NCI-H345 (cell line): Measurements from ENCODE around the gene ONECUT3.
"Not testable (repeated sequence)": the region's sequence is repeated elsewhere in the genome, so short reads cannot be mapped to it uniquely, and the experiment has no call there.

Experiments
- DNase-seq: peaks from one replicate; lab custom pipeline; 2025; lab: John Stamatoyannopoulos, UW

Gene ONECUT3

DNA sequence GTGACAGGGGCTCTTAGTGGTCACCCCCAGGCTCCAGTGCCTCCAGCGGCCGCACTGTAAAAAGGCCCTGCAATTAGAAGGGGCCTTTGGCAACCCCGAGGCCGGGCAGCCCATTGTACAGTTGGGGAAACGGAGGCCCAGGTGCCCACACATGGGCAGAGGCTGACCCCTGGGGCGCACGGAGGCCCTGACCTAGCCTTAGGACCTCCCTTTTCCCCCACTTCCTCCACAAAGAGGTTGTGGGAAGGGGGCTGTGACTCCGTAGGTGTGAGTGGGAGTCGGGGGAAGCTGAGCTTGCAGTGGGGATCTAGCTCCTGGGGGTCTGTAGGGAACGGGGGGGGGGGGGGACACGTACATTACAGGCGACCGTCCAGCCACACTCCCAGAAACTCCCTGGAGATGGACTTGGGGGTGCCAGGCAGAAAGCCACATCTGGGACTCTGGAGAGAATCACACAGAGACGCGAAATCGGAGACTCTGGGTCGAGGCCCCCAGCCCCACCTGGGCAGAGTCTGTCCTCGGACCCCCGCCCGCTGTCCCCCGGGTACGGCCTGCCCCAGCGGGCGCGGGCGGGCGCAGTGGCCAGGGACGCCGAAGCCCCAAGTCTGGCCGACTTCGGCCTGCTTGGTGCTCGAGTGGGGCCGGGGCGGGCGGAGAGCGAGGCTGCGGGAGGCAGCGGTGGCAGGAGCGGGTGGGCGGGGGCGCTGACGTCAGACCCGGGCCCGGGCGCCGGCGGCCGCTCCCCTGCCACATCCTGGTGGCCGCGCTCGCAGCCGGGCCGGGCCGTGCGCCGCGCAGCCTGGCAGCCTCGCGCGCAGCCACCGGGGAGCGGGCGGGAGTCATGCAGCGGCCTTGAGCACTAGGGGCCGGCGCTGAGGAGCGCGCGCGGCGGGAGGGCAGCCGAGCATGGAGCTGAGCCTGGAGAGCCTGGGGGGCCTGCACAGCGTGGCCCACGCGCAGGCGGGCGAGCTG, at the start of gene ONECUT3:
ONECUT3 (plus strand) TSS at position 750 of the 972 bp plus-strand sequence; CDS start at position 907, 157 bp downstream.
- no peak for DNase-seq

DNA sequence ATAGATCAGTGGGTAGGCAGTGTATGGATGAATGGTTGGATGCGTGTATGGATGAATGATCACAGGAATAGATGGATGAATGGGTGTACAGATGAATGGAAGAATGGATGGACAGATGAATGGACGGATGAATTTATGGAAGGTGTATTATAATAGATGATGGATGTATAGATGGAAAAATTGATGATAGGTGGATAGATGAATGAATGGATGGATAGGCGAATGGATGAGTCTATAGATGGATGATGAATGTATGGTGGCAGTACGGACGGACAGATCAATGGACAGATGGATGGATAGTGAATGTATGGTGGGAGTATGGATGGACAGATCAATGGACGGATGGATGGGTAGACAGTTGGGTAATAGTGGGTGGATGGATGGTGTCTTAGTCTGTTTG, 49.0 kb upstream of the ONECUT3 start:
- no peak for DNase-seq

DNA sequence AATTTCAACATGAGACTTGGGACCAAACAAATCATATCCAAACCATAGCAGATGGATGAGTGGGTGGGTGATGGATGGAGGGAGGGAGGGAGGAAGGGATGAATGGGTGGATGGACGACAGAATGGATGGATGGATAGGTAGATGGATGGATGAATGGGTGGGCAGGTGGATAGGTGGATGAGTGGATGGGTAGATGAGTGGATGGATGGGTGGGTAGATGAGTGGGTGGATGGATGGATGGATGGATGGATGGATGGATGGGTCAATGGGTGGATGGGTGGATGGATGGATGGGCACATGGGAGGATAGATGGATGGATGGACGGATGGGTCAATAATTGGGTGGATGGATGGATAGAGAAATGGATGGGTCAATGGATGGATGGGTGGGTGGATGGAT, 47.9 kb upstream of the ONECUT3 start:
- DNase-seq, result no peak

DNA sequence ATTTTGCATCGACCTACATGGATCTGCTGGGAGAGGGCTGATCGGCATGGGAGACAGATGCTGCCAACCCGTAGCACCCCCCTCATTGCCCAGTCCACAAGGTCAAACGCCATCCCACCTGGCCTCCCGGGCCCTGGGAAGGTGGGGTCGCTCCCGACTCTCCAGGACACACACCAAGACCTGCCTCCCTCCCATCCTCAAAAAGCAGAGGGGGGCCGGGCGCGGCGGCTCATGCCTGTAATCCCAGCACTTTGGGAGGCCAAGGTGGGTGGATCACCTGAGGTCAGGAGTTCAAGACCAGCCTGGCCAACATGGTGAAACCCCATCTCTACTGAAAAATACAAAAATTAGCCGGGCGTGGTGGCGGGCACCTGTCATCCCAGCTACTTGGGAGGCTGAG, 46.7 kb upstream of the ONECUT3 start:
- DNase-seq, result not testable (repeated sequence)

DNA sequence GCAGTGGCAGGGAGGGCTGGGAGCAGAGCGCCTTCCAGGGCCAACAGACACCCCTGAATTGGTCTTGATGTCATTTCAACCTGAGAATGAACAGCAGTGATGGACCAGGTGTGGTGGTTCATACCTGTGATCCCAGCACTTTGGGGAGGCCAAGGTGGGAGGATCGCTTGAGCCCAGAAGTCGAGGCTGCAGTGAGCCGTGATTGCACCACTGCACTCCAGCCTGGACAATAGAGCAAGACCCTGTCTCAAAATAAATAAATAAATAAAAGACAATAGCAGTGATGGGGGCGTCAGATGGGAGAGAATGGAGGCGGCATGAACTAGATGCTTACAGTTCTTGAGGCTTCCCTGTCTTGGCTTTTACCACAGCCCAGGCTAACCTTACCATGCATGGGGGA, 46.1 kb upstream of the ONECUT3 start:
- DNase-seq, result no peak

DNA sequence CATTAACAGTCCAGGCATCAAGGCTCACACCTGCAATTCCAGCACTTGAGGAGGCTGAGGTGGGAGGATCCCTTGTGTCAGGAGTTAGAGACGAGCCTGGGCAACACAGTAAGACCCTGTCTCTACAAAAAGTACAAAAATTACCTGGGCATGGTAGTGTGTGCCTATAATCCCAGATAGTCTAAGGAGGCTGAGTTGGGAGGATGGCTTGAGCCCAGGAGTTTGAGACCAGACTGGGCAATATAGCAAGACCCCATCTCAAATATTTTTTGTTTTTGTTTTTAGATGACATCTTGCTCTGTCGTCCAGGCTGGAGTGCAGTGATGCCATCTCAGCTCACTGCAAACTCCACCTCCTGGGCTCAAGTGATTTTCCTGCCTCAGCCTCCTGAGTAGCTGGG, 40.1 kb upstream of the ONECUT3 start:
- DNase-seq, result no peak

DNA sequence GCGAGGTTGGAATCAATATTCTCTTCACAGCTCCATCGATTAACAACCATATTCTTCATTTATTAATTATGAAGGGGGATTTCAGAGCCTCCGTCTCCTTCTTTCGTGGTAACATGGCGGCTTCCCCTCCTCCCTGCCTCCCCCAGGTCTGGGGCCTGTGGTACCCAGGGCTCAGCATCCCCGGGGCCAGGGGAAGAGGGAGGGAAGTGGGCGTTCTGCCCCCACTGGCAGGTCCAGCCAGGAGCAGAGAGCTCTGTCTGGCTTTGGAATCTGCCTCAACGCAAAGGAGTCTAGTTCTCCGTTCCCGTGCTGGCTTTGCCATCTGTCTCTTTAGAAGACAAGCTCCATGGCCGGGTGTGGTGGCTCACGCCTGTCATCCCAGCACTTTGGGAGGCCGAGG, 37.8 kb upstream of the ONECUT3 start:
- DNase-seq, result no peak

DNA sequence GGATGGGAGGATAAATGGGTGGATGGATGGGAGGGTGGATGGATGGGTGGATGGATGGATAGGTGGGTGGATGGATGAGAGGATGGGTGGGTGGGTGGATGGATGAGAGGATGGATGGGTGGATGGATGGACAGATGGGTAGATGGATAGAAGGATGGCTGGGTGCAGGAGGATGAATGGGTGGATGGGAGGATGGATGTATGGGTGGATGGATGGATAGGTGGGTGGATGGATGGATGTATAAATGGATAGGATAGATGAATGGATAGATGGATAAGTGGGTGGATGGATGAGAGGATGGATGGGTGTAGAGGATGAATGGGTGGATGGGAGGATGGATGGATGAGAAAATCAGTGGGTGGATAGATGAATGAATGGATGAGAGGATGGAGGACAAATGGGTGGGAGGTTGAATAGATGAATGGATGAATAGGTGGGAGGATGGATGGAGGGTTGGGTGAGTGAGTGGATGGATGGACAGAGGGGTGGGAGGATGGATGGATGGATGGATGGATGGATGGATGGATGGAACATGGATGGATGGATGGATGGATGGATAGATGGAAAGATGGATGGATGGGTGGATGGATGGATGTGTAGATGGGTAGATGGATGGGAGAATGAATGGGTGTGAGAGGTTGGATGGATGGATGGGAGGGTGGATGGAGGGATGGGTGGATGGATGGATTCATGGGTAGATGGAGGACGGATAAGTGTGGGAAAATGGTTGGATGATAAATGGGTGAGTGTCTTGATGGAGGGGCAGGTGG, 35.9 kb upstream of the ONECUT3 start:
- DNase-seq, result no peak

DNA sequence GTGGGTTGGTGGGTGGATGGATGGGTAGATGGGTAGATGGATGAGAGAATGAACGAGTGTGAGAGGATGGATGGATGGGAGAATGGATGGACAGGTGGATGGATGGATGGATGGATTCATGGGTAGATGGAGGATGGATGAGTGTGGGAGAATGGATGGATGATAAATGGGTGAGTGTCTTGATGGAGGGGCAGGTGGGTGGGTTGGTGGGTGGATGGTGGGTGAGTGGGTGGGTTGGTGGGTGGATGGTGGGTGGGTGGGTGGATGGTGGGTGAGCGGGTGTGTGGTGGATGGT, 35.4 kb upstream of the ONECUT3 start:
- DNase-seq, result no peak

DNA sequence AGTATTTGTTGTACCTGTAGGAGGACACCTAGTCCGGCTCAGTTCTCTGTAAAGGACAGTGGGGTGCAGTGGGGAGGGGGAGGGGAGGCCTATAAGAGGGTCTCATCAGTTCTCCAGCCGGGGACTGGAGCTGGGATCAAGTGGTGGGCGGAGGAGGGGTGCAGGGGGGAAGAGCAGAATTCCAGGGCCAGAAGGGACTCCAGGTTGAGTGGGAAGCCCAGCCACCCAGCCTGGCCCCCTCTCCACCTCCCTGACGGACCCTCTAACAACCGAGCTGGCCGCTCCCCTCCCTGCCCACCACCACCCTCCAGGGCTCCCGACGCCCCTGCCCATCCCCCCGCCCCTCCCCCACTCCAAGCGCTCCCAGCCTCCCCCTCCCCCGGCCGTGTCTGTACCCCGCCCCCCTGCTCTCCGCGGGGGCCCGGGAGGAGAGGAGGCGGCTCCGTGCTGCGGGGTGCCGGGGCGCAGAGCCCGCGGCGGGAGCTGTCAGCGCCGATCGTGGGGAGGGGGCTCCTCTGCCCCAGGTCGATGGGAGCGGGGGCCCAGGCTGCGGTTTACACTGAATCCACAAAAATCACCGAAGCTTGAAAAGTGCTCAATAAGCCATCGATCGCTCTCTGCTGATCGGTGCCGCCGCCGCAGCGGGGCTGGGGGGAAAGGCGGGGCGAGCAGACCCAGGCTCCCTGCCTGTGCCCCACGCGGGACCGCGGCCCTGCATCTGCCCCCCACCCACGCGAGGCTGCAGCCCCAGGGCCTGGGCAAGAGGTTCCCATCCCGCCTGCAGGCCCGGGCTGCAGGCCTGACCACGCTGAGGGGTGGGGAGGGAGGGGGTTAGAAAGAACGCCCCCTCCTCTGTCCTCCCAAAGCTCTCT, 34.6 kb upstream of the ONECUT3 start:
- no peak for DNase-seq

DNA sequence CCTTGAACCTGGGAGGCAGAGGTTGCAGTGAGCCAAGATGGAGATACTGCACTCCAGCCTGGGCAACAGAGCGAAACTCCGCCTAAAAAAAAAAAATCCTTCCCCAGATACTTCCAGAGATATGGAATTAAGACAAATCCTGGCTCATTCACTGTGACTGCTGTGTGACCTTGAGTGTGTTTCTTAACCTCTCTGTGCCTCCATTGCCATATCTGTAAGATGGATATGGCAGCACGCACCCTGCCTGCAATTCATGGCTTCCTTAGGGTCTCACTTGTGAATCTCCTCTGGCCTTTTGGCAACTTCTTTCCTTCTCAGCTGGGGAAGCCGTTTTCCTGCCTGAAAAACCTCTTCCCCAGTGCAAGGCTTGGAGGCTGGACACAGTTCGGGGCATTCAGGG, 33.8 kb upstream of the ONECUT3 start:
- no peak for DNase-seq

DNA sequence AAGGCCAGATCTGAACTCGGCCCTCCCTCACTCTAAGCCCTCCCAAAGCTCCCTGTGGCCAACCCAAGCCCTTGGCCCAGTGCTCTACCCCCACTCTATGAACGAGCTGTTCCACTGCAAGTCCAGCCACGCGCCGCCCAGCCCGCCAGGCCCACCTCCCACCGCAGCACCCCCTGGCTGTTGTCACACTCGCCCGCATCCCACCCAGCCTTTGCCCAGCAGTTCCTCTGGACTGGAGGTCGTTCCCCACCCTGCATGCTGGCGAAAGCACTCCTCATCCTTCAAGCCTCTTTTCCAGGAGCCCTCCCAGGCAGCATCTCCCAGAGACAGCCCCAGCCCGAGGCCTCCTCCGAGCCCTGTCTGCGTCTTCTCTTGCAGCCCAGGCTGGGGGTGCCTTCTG, 33.1 kb upstream of the ONECUT3 start:
- DNase-seq, result no peak

DNA sequence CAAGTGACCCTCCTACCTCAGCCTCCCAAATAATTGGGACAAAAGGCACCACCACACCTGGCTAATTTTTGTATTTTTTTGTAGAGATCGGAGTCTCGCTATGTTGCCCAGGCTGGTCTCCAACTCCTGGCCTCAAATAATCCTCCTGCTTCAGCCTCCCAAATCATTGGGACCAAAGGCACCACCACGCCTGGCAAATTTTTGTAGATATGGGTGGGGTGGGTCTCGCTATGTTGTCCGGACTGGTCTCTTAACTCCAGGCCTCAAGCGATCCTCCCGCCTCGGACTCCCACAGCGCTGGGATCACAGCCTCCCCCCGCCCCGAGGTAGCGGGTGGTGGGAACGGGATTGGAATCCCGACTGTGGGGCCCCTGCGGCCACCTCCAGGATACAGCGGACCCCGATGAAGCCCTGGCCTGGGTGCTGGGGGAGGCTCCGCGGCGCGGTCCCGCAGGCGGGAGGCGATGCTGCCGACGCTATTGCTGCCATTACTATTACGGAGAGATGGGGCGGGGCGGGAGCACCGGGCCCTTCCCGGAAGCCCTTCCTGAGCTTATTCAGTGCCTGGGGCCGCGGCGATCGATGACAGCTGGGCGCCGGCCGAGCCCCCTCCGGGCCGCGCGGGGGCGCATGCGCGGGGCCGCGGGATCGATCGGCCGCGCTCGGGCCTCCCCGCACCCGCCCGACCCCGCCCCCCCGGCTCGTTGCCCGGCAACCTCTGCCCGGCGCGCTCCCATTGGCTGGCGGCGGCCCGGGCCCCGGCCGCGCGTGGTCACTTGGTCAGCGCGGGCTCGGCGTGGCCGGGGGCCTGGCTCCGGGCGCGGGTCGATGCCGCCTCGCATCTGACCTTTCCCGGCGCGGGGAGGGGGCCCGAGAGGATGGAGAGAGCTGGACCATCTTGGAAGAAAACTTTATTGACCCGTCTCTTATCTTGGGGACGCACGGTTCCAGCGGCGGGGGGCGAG, 27.9 kb upstream of the ONECUT3 start:
- peak; percentile 47 for DNase-seq

DNA sequence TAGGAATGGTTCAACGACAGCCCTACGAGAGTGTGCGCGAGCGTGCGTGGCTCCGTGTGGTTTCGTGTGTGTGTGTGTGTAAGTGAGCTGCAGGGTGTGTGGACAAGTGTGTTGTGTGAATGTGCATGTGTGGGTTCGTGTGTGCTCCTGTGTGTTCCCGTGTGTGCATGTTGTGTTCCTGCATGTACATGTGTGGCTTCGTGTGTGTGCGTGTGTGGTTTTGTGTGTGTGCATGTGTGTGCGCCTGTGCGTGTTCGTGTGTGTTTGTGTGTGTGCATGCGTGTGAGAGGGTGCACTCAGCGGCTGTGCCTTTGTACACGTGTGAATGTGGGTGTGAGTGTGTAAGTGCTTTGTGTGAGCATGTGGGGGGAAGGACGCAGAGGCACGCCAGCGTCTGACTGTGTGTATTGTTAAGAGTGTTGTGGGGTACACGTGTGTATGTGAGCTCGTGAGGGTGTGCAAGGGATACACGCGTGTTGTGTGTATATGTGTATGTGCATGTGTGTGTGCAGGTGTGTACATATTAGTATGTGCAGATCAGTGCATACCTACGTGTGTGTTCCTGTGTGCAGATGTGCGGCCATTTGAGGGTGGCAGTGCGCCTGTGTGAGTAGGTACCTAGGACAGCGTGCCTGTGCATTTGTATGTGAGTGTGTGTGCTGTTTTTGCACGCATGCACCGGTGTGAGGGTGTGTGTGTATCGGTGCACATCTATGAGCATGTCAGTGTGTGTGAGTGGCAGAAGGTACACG, 24.3 kb upstream of the ONECUT3 start:
- no peak for DNase-seq

DNA sequence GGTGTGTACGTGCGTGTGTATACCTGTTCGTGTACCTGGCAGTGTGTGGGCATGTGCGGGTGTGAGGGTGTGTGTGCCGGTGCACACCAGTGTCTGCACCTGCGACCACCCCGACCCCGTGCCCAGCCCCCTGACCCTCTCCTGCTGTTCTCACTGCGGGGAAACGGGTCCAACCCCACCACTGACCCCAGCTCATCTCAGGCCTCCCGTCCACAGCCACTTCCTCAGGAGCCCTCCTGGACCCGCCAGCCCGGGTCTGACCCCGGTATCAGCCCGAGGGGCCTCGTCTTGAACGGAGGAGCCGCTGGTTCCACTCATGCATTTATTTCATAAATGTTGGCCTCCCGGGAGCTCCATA, 23.8 kb upstream of the ONECUT3 start:
- DNase-seq, result no peak

DNA sequence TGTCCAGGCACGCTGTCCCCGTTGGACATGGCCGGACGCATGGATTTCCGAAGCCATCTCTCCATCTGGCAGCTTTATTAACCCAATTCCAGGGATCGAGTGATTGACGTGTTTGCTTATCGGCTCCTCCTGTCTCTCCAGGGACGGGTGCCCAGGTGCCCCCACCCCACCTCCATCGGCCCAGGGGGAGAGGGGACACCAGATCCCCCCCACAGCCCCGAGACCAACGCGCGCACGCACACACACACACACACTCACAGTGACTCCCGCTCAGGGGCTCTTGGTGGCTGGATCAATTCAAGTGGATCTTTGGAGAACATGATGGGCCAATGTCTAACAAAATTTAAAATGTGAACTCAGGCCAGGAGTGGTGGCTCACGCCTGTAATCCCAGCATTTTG, 23.1 kb upstream of the ONECUT3 start:
- no peak for DNase-seq

DNA sequence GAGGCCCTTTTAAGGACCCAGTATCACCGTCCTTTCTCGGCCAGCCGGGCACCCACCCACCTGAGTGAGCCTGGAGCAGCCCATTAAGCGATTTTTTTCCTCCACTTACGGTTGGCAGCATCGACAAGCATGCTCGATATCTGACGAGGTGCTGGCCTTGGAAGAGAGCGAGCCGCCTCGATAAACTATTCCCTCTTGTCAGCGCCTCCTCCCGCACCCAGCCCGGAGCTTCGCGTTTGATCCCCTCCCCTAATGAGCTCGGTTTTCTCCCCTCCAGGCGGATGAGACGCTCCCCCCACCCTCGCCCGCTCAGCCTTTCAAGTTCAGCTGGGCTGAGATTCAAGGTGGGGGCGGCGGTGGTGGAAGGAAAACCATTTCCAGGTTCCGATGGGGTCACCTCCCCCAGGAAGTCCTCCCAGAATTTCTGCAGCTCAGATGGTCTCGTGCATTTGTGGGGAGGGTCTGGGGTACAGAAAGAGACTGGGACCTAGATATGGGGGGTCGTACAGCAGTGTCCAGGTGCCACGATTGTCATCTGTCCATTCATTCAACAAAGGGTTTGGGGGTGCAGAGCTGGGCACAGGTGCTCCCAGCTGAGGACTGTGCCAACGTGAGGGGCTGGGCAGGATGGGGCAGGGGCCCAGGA, 18.9 kb upstream of the ONECUT3 start:
- DNase-seq, result no peak

DNA sequence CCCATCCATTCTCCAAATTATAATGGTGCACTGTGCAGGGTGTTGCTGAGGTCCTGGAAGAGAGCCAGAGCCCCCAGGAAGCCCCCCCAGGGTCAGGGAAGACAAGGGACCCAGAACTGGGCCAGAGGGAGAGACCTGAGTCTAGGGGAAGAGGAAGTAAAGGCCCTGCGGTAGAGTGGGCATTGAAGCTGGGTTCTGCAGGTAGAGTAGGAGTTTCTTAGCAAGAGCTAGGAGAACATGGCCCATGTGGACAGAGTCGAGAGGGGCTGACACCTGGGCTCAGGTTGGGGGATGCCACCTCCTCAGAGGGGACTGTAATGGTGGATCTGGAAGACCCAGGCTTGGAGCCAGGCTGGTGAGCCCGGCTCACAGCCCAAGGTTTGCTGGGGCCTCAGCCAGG, 17.0 kb upstream of the ONECUT3 start:
- no peak for DNase-seq

DNA sequence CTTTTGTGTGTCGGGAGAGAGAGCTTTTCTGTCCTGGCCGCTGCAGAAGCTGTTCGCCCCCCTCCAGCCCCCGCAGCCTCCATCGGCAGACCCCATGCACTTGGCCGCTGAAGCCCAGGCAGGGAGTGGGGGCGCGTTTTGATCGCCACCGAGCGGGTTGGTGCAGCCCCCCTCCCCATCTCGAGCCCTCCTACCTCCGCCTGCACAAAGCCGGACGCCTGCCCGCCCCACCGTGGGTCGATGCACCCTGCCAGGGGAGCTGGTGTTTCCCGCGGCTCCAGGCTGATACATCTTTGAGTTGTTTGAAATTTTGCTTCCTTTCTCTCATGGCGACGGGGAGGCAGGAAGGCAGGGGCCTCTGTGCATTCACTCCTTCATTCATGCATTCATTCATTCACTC, 16.4 kb upstream of the ONECUT3 start:
- no peak for DNase-seq
